ENCODE data around the gene CNTN4.

DNA sequence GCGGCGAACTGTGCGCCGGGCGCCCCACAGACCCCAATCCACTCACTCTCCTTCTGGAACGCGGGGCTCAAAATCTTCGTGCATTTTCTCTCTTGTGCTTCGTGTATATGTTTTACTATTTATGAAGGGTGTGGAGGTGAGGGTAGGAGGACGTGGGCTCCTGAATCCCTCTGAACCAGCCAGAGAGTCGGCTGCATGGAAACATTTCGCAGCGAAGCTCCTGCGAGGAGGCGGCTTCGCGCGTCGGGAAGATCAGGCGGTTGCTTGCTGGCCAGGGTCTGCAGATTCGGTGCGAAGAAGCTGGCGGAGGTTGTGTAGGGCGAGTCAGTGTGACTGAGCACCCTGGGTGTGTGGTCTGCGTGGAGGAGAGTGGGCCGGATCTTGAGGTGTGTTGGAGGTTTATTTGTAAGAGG, 1.1 kb downstream of the CNTN4 start:
- TF ChIP-seq, protein P1, sequence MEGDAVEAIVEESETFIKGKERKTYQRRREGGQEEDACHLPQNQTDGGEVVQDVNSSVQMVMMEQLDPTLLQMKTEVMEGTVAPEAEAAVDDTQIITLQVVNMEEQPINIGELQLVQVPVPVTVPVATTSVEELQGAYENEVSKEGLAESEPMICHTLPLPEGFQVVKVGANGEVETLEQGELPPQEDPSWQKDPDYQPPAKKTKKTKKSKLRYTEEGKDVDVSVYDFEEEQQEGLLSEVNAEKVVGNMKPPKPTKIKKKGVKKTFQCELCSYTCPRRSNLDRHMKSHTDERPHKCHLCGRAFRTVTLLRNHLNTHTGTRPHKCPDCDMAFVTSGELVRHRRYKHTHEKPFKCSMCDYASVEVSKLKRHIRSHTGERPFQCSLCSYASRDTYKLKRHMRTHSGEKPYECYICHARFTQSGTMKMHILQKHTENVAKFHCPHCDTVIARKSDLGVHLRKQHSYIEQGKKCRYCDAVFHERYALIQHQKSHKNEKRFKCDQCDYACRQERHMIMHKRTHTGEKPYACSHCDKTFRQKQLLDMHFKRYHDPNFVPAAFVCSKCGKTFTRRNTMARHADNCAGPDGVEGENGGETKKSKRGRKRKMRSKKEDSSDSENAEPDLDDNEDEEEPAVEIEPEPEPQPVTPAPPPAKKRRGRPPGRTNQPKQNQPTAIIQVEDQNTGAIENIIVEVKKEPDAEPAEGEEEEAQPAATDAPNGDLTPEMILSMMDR (IDR thresholded peaks at IDR 0.05): no peak
- no peak for TF ChIP-seq POLR2AphosphoS5 (IDR thresholded peaks at IDR 0.05)
- TF ChIP-seq POLR2A (IDR thresholded peaks at IDR 0.05): no peak

Data from breast epithelium (tissue), 3 donors.